Activated CD8-positive, alpha-beta T cell treated with anti-CD3 and anti-CD28 coated beads for 36 hours (primary cell): ENCODE data around the gene CALY. TPM values are rescaled to one million over a fixed set of nuclear protein-coding genes. Genes with fewer than 3 reads are reported as not detected.
"Not testable (repeated sequence)": the region's sequence is repeated elsewhere in the genome, so short reads cannot be mapped to it uniquely, and the experiment has no call there.

Experiments
- ATAC-seq: fragments of 200-7000 bp; cut with Tn5 transposase; one replicate; pipeline ENCODE4 v1.10.0; 2021; ENCODE audit warnings: mild to moderate bottlenecking, moderate library complexity
- CTCF ChIA-PET: fragments of 350-600 bp; sonication (Branson Sonifier 250); formaldehyde crosslinking; loops from one replicate; lab custom pipeline; 2021; ENCODE audit warnings: antibody characterized with exemption; lab: Charles Lee
- POLR2A ChIA-PET: fragments of 350-600 bp; sonication (Branson Sonifier 250); formaldehyde crosslinking; loops from one replicate; lab custom pipeline; 2021; ENCODE audit warnings: antibody characterized with exemption; lab: Charles Lee
- DNase-seq: peaks from one replicate; pipeline ENCODE4 v3.0.0-alpha.2; 2020
- H3K27ac Mint-ChIP-seq: one replicate; pipeline ENCODE4 v1.8.0; 2021; ENCODE audit warnings: mild to moderate bottlenecking, mixed read lengths
- H3K27me3 Mint-ChIP-seq: one replicate; pipeline ENCODE4 v1.8.0; 2021; ENCODE audit warnings: mixed read lengths
- H3K36me3 Mint-ChIP-seq: one replicate; pipeline ENCODE4 v1.8.0; 2021; ENCODE audit warnings: low read depth, mixed read lengths
- H3K4me1 Mint-ChIP-seq: one replicate; pipeline ENCODE4 v1.8.0; 2021; ENCODE audit warnings: low read depth, mixed read lengths
- H3K4me3 Mint-ChIP-seq: one replicate; pipeline ENCODE4 v1.8.0; 2021; ENCODE audit warnings: mild to moderate bottlenecking, moderate library complexity, mixed read lengths
- H3K9me3 Mint-ChIP-seq: one replicate; pipeline ENCODE4 v1.8.0; 2021; ENCODE audit warnings: mixed read lengths
- CTCF ChIP-seq: fragments of 200-600 bp; IDR thresholded peaks from one replicate; pipeline ENCODE4 v1.8.0; 2022; ENCODE audit warnings: antibody characterized with exemption, mild to moderate bottlenecking
- intact Hi-C: fragments of 100-400 bp; cut with micrococcal nuclease; formaldehyde crosslinking; loops from one replicate; pipeline ENCODE4 v1.10.0; 2022
- total RNA-seq, 2 experiments: library from RNA; stranded (reverse); gene quantifications; one replicate each; pipeline ENCODE4 v1.2.3, GENCODE V29; 2021

Gene CALY
- total RNA-seq, 2 experiments from 2014 or later: not detected

- ATAC-seq (no peak), DNase-seq (no peak)
- ChIA-PET POLR2A (interaction anchor here (0.7 to 3.1 kb wide), 9 partner anchors 10 to 41 kb away, joined by 3 to 14 read pairs (median 3); partner anchors contain the start of gene FUOM), CTCF (interaction anchor here (0.9 to 2.5 kb wide), 3 partner anchors 14 to 60 kb away, joined by 3 to 9 read pairs (median 5); no protein-coding TSS in a partner anchor)
- H3K4me3 Mint-ChIP-seq: peak overlapping the region; percentile 12
- H3K9me3 Mint-ChIP-seq: no peaks in the 10 kb centered on the region
- peaks cover 7% of the 10 kb centered on the region for H3K4me1 Mint-ChIP-seq
- no peaks in the 10 kb centered on the region for H3K27me3 Mint-ChIP-seq
- intact Hi-C loops: no loop called here
- H3K27ac Mint-ChIP-seq: no peak overlapping the region
- H3K36me3 Mint-ChIP-seq: no peaks in the 10 kb centered on the region
- no peak for TF ChIP-seq CTCF
These were observed 40.5 kb upstream of the CALY start for GRCh38 chr10:133377025-133377817.

- intact Hi-C loops: not testable (repeated sequence)
These were observed 39.5 kb upstream of the CALY start for GRCh38 chr10:133376183-133376582.

GRCh38 chr10:133375357-133376115, 38.8 kb upstream of the CALY start:
- H3K4me1 Mint-ChIP-seq: peaks cover 10% of the 10 kb centered on the region
- H3K27ac Mint-ChIP-seq: no peak overlapping the region
- ATAC-seq (no peak), DNase-seq (no peak)
- no peaks in the 10 kb centered on the region for H3K36me3 Mint-ChIP-seq
- no peaks in the 10 kb centered on the region for H3K9me3 Mint-ChIP-seq
- intact Hi-C loops: no loop called here
- H3K27me3 Mint-ChIP-seq: no peaks in the 10 kb centered on the region
- no peak for TF ChIP-seq CTCF
- POLR2A ChIA-PET: interaction anchor here (1.0 to 1.6 kb wide), 2 partner anchors 12 to 14 kb away, joined by 3 to 9 read pairs; no protein-coding TSS in a partner anchor
- CTCF ChIA-PET: interaction anchor here (1.0 to 1.4 kb wide), 2 partner anchors 15 to 47 kb away, joined by 3 to 4 read pairs; no protein-coding TSS in a partner anchor
- H3K4me3 Mint-ChIP-seq: no peak overlapping the region

More at GRCh38 chr10:133376183-133376582, 39.5 kb upstream of the CALY start:
- ATAC-seq, H3K36me3 Mint-ChIP-seq, H3K9me3 Mint-ChIP-seq, H3K4me1 Mint-ChIP-seq, CTCF ChIA-PET, H3K27ac Mint-ChIP-seq, H3K4me3 Mint-ChIP-seq, H3K27me3 Mint-ChIP-seq, DNase-seq: not testable (repeated sequence)
- POLR2A ChIA-PET: interaction anchor here (0.7 to 1.6 kb wide), 3 partner anchors 11 to 15 kb away, joined by 3 to 9 read pairs (median 4); no protein-coding TSS in a partner anchor

GRCh38 chr10:133373174-133374090, 36.7 kb upstream of the CALY start, which contains the start of gene ECHS1:
Gene ECHS1 (minus strand): TSS chr10:133373354. CDS start chr10:133373333, 21 bp downstream.
- POLR2A ChIA-PET: interaction anchor here (1.3 to 1.5 kb wide), 2 partner anchors 12 to 16 kb away, joined by 8 to 10 read pairs; no protein-coding TSS in a partner anchor

More at GRCh38 chr10:133373174-133374090, 36.7 kb upstream of the CALY start, which contains the start of gene ECHS1:
- Mint-ChIP-seq H3K4me1 (peaks cover 11% of the 10 kb centered on the region), H3K27me3 (no peaks in the 10 kb centered on the region), H3K36me3 (peaks cover 5% of the 10 kb centered on the region), H3K27ac (peak within 1 kb of the TSS; percentile 77), H3K4me3 (peak within 1 kb of the TSS; percentile 78), H3K9me3 (no peaks in the 10 kb centered on the region)
- DNase-seq (peak; percentile 96), ATAC-seq (peak; percentile 99)
- CTCF ChIA-PET: interaction anchor here (0.8 to 1.2 kb wide), 3 partner anchors 12 to 44 kb away, joined by 3 to 5 read pairs (median 3); no protein-coding TSS in a partner anchor
- intact Hi-C loops: no loop called here
- TF ChIP-seq CTCF: no peak
